AML-193 (cell line): ENCODE results near the gene CAMK2G.
A peak's percentile ranks its signal among the peaks of the same experiment; 100 is the strongest.

Source experiments
- DNase-seq, 2 experiments: peaks; one replicate each; lab custom pipeline; 2025; lab: John Stamatoyannopoulos, UW

Gene CAMK2G

DNA sequence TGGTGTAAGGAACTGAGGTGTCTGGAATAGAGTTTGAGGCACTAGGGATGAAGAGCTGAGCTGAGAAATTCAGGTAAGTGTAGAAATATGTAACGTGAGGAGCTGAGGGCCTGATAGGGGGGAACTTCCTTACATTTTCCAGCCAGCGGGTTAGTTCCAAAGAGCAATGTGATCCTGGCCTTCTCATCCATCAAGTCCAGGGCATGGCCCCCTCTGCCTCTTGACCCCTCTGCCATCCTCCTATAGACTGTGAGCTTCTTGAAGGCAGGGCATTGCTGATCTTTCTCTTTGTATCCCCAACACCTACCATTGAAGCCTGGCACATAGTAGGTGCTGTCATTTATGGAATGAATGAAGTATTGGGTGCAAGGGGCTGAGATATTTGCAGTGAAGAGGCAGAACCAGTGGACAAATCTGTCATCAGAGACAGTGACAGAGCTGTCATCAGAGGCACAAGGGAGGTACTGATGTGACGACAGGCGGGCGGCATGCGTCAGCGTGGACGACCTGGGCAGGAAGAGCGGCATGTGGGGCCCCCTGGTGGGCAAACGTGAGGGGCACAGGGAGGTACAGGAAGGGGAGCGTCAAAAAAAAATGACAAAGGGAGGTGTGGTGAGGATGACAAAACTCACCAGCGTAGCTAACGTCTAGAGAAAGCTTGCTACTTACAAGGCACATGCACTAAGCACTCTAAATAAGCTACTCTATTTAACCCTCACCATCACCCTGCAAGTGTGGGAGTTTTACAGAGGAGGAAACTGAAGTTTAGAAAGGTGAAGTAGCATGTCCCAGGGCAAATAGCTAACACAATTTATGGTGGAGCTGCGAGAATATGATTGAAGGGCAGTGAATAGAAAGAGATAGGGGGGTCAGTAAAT, 5.2 kb upstream of the CAMK2G start:
- DNase-seq: peak; percentile 90 to 91

DNA sequence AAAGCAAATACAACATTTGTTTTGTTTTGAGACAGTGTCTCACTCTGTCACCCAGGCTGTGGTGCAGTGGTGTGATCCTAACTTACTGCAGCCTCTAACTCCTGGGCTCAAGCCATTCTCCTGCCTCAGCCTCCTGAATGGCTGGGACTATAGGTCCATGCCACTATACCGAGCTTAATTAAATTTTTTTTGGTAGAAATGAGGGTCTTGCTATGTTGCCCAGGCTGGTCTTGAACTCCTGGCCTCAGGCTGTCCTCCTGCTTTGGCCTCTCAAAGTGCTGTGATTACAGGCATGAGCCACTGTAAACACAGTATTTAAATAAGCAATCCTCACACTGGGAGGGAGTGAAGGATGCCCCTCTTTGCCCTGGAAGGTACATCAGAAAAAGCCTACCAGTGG, 4.0 kb upstream of the CAMK2G start:
- DNase-seq: no peak

DNA sequence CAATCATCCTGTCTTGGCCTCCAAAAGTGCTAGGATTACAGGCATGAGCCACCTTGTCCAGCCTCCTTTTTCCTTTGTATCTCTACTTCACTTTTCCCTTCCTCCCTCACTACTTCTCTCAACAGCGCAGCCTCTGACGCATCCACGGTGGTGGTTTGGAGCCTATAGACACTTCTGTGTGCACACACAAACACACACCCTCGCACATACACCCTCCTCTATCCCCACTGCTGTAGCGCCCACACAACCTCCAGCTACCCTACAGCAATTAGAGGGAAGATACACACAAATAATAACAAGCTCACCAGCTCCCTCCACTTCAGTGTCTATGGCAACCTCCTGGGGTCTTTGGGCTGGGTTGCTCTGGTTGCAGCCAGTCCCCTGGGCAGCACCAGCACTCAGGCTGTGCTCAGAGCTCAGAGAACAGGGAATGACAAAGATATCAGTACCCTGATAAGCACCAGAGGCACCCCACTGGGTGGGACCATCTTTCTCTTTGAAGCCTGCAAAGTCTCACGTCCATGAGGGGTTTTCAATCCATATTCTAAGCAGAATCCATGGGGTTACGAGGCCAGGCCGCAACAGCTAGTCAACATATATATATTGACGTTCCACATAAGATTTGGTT, 3.3 kb upstream of the CAMK2G start:
- no peak for DNase-seq

DNA sequence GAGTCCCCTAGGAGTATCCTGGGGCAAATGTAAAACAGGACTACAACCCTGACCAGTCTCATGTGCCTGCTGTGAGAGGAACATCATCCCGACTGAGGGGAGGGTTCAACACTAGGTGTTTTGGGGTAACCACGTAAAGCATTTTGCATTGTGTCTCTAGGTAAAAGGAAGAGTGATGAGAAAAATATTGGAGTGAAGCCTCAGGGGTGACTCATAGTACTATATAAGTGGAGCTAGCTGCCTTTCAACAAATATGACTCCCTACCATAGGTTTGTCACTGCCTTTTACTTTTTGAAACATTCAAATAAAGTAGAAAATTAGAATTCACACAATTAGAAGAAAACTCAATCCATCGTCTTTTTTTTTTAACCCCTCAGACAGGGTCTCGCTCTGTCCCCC, 2.6 kb upstream of the CAMK2G start:
- DNase-seq: no peak

DNA sequence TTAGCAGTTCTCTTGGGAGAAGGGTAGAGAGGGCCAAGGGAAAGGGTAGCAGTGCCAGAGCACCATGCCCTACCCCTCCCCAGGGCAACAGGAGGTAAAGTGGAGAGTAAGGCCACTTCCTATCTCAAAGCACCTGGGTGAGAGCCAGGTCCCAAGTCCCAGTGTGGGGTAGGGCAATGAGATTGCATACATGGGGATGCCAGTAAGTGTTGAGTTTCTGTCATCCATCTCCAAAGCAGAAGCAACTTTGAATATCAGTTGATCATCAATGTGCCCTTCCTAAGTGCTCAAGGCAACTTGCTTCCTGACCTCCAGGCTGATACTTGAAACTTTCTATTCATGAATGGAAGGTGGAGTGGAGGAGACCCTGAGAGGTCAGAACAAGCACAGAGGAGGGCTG, 2.2 kb upstream of the CAMK2G start:
- no peak for DNase-seq

DNA sequence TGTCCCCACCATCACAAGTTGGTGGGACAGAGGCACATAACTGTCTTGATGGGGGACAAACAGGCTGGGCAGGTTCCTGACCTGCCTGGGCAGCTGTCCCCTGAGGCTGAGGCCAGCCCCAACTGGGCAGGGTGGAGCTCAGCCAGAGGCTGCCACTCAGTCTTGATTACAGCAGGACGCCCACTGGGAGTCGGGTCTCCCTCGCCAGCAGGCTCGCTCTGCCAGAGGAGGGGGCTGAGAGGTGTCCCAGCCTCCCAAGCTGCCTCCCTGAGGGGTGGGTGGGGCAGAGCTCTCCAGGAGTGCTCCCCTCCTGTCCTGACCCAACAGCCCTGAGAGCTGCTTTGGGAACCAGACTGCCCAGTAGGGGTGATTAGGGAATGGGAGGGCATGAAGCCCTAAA, 1.8 kb upstream of the CAMK2G start:
- DNase-seq: no peak

DNA sequence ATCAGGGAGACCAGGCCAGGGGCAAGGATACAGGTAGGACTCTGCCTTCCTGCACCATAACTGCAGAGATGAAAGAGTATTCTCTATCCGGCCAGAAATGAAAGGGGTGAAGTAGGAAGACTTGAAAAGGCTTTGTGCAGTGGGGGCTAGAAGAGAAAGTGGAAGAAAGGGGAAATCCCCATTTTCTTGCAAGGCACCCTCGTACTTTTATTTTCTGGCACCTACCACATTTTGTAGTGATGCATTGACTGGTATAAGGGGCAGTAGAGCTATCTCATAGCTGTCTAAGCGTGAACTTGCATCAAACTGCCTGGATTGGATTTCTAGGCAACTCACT, 752 bp upstream of the CAMK2G start:
- DNase-seq: no peak

DNA sequence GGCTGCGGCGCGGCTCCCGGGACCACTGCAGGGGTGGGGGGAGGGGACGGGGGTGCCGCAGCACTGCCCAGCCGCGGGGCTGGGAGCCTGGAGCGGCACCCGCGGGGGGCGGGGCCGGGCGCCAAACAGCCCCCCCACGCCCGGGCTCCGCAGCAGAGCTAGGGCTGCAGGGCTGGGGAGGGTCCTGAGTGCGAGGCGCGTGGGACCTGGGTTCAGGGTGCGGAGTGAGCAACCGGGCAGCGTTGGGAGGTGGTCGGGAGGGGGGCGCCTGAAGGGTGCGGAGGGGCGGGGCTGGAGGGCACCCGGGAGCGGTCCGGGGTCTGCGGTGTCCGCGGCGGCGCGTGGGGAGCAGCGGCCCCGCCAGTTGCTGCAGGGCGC, 528 bp downstream of the CAMK2G start:
- no peak for DNase-seq

DNA sequence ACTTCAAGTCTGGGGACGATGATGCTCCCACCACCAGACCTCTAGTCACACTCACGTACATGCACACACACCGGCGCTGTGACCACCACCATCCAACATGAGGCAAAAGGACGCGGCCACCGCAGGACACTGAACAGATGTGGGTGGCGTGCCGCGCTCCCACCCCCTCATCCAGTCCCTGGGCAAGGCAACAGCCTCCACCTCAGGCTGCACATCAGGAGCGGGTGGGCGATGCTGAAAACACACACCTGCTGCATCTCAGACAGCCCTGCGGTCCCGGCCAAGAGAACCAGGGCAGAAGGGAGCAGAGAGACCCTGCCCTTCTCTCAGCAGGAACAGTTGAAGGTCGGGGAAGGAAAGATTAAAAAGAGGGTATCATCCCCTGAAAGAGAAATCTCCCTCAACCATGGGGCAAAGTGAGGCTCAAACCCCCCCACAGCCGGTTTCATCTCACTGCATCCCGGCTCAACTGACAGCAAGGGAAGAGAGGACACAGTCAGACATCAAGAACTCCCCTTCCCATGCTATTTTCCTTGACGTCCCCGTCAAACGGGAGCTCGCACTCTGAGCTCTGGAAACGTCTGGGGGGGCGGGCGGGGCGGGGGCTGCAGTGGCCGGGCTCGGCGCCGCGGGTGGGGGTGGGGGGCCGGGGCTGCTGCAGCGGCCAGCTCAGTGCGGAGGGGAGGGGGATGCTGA, 1.1 kb downstream of the CAMK2G start:
- DNase-seq: no peak

DNA sequence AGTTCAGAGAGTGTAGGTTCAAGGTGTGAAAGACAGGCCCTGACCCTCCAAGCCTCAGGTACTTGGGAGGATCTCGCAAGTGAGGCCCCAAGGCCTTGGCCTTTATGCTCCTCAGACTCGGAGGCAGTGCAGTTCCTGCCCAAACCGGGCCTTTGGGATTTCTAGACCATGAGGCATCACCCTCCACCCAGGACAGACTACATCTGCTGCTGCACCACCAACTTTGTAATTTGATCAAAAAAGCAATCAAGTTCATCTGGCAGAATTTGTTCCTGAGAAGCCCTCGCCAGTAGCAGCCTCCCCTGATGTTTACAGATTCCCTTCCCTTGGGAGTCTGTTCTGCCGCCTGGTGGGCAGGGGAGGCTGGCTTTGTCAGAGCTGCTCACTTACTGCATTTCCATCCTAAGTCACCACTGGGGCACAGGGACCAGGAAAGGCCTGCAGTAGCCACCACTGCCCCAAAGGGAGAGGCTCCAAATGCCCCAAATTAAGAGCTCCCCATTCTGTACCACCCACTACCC, 2.1 kb downstream of the CAMK2G start:
- DNase-seq: peak; percentile 10 to 30

DNA sequence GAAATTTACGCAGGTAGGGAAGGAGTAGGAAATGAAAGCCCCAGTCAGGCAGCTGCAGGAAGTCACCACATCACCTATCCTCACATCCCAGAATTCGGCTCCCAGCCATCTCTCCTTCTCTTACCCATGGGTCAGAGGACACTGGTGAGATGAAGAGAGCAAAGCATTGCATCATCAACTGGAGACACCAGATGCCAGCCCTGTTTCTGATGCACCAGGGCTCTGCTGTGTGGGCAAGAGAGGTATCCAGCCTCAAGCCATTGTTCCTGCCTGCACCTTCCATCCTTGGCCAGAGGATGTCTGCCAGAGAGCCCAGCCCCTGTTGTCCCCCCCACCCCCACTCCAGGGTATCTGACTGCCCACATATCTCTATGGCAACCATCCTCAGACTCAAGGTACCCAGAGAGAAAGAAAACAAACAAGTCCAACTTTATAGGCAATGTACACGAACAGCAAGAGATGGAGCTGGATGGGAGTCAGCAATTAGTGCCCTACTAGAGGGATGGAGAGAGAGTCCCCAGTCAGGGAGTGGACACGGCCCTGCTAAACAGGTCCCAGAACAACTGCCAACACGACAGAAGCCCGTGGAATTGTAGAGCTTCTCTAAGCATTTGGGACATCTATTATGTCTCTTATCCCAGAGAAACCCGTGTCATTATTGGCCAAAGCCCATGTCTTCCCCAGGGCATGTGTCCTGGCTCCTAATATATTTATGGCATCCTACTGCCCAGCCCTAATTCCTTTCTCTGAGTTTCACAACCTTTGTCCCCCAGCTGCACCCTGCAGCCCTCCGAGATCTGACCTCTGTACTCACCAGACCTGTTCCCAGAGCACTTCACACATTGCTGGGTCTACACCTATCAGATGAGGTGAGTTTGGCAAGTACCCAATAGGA, 2.8 kb downstream of the CAMK2G start:
- DNase-seq: peak in 1 of 2 experiments; percentile 23

DNA sequence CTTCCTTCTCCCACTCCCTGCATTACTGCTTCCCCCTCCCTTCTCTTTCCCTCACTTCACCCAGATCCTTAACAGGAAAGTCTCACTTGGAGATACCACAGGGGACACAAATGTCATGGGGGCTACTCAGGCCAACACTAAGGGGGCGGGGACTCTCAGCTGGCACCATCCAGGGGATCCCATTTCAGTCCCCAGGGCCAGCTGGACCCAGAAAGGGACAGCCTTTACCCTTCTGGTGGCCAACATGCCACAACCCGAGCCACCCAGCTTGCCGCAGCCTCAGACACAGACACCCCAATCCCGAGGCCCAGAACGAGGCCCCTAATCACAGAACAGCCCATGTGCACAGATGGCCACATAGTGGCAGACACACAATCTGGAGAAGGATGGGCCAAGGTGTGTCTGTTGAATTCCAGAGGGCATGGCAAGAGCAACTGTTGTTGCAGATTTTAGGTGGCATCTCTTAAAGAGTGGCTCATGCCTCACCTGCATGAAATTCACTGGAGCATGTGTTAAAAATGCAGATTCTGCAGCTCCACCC, 5.6 kb downstream of the CAMK2G start:
- no peak for DNase-seq

DNA sequence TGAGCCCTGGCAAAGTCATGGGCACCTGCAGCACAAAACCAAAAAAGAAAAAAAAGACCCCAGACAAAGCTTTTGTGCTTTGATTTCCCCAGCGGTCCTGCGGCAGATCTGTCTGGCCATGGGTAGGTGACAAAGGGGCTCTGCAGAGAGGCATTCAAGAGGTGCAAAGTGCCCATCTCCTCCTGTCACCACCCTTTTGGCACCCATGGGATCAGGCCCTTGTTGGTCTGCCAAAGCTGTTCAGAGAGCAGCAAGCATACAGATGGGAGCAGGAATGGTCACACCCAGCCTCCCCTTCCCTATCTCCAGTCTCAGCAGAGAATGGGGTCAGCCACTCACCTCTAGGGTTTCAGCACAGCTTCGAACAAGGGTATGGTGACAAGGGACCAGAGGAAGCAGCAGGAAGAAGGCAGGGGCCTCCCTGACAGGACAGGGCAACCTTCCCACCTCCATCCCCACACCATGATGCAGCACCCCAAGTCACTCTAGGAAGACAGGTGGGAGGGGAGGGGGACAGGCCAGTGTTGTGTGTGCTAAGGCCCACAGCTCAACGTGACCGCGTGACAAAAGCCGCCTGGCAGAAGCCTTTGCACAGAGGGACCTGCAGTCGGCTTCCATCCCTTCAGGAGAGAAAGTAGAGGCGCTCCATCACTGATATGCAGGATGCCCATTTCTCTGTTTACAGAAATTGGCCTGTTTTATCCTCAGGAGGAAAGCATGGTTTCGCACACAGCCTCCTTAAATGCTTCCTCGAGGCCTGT, 6.3 kb downstream of the CAMK2G start:
- DNase-seq: no peak

DNA sequence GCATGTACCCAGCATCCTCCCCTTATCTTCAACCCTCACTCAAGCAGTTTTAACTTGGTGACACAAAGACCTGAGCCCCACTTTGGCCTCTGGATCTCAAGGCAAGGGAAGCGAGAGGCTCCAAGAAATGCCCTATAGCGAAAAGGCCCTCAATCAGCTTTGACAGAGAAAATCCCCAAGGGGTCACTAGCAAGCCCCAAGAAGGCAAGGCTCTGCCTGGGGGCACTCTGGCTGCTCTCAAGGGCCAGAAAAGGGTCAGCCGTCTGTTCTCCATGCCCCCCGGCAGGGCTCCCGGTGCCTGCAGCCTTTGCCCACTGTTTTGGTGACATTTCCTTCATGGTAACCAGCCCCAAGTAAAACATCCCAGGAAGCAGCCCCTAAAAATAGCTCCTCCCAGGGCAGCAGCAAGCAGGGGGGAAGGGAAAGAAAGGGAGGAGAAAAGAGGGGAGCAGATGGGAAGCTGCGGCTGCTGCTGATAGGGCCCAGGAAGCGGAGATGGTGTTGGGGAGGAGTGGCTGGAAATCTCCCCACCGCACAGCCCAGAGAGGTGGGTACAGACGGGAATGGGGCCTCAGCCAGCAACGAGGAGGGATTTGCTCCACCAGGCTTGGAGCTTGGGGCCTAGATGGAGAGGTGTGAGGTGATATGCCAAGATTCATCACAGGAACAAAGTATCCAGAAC, 7.1 kb downstream of the CAMK2G start:
- no peak for DNase-seq

DNA sequence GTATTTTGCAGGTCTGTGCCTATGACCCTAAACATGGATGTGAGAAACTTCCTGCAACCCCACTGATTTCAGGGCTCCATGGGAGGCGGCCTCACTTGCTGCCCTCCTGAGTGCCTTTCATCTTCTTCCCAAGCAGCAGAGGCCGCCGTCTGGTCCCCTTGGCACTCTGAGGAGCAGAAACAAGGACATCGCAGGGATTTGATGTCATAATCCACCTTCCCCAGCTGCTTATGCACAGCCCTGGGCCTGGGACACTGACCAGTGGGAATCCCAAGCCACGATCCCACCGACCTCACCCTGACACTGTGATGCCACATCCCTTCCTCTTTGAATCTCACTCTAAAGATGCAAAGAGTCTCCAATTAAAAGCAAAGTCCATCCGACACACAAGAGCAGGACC, 7.7 kb downstream of the CAMK2G start:
- DNase-seq: no peak

DNA sequence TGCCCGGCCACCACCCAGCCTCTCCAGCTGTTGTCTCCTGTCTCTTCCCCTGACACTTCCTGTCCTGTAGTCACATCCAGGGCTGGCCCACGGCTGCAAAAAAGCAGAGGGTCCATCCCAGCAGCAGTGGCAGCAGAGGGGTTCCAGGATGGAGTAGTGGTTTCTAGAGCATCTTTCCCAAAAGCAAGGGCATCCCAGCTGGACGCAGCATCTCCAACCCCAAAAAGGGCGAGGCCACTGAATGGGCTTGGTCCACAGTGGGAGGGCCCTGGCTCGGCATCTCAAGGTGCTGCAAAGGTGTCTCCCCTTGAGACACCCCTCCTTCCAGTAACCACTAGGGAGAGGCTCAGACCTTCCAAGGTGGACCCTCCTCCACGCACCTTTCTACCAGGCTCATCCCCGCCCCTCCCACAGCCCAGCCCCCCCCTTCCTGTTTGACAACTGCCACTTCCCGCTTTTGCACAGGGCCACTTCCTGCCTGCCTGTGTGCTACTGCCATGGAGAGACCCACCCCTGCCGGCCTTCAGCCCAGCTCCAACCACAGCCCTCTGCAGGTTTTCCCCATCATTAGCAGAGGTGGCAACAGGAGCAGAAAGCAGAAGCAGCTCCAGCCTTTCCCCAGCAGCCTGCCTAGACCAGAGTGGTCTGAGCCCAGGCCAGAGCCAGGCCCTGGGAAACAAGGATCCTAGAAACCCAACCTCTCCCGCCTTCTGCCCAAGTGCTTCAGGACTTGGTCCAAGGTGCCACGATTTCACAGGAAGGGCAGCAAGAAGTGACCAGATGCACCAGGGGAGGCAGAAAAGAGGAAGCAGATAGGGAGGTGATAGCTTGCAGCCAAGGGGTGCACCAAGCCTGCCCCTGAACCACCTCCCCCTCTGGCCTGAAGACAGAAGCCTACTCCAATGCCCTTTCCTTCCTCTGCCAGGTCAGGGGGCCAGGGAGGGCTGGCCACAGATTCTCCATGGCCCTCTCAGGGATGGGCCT, 8.6 kb downstream of the CAMK2G start:
- peak; percentile 93 to 96 for DNase-seq

DNA sequence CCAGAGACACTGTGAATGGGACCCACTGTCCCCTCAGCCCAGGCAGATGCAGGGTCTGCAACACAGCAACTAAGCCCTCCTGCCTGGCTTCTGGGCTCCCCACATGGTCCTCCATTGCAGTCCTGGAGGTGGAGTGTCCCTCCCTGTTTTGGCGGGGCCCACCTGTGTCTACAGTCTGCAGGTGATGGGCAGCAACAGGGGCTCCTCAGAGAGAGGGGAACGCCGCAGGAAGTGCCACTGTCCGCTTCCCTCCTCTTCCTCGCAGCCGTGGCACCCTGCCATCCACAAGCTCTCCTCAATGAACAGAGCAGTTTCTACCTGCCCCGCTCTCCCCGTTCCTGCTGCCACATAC, 9.3 kb downstream of the CAMK2G start:
- no peak for DNase-seq

DNA sequence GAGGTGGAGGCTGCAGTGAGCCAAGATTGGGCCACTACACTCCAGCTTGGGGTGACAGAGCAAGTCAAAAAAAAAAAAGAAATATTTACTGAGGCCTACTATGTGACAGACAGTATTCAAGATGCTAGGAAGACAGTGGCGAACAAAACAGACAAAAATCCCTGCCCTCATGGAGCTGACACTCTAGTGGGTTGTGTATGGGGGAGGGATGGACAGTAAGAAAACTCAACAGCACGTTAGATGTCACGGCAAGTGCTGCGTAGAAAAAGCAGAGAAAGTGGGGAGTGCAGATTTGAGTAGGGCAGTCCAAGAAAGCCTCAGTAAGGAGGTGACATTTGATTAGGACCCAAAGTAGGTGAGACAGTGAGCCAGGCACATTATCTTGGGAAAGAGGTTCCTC, 10.1 kb downstream of the CAMK2G start:
- no peak for DNase-seq
